ENCODE data around the gene ALK.

- TF ChIP-seq CTCF (conservative IDR thresholded peaks at IDR 0.05; ENCODE audit: low read depth, low read length) = no peak
- no peak for TF ChIP-seq EZH2 (IDR thresholded peaks at IDR 0.05; ENCODE audit: borderline replicate concordance, low read depth, low read length, poor library complexity, severe bottlenecking)
These were observed 613.0 kb downstream of the ALK start for GRCh38 chr2:29308366-29308765.

Data from A673 (cell line).